Hematopoietic multipotent progenitor cell (in vitro differentiated cells): ENCODE data around the gene MNDA. TPM values are rescaled to one million over a fixed set of nuclear protein-coding genes. Genes with fewer than 3 reads are reported as not detected.
"Not testable (repeated sequence)": the region's sequence is repeated elsewhere in the genome, so short reads cannot be mapped to it uniquely, and the experiment has no call there.

Experiments used
- DNase-seq, 3 donors: peaks; one replicate each; pipeline ENCODE4 v3.0.0-alpha.2; 2011 to 2015; ENCODE audit warnings: low read depth in 2 of 3, low spot score in 2 of 3
- small RNA-seq: library from RNA; depleted of rRNA; stranded (forward); fragments of <200 nt; gene quantifications from one replicate; pipeline ENCODE3, GENCODE V24; 2012
- total RNA-seq: library from RNA; depleted of rRNA; stranded (reverse); fragments of >200 nt; gene quantifications from one replicate; pipeline ENCODE4 v1.2.3, GENCODE V29; 2012

Gene MNDA
- total RNA-seq, 1 donor, result 1.1 TPM

- DNase-seq, result no peak
These were observed 4.9 kb downstream of the MNDA start for GRCh38 chr1:158836038-158836437.

- DNase-seq, result no peak
These were observed 7.5 kb downstream of the MNDA start for GRCh38 chr1:158838660-158839059.

- no peak for DNase-seq
These were observed 8.4 kb downstream of the MNDA start for GRCh38 chr1:158839566-158839965.

- DNase-seq, result no peak
These were observed 9.1 kb downstream of the MNDA start for GRCh38 chr1:158840236-158840635.

GRCh38 chr1:158864595-158864994 lies 33.4 kb downstream of the MNDA start:
- no peak for DNase-seq

- not testable (repeated sequence) for DNase-seq
These were observed 39.3 kb downstream of the MNDA start for GRCh38 chr1:158870438-158870837.

GRCh38 chr1:158873141-158873540 lies 42.0 kb downstream of the MNDA start:
- DNase-seq, result no peak

- no peak for DNase-seq
These were observed 62.5 kb downstream of the MNDA start for GRCh38 chr1:158893654-158894053.

GRCh38 chr1:158898722-158899121 lies 67.6 kb downstream of the MNDA start:
- no peak for DNase-seq

Small RNA genes within 50 kb of the gene (small RNA-seq; reads per million reads assigned to genes)
- not detected for gene OR2AQ1P

Other genes starting within 250 kb of the MNDA start
- gene OR10Z1, start 226.1 kb upstream of the MNDA start, total RNA-seq, result under 0.01 TPM
- gene SPTA1, start 144.6 kb upstream of the MNDA start, total RNA-seq, result 10.2 TPM
- not detected for gene OR6K2, start 130.7 kb upstream of the MNDA start, total RNA-seq
- not detected for gene OR6K3, start 110.6 kb upstream of the MNDA start, total RNA-seq
- not detected for gene OR6K6, start 76.6 kb upstream of the MNDA start, total RNA-seq
- not detected for gene OR6N1, start 59.2 kb upstream of the MNDA start, total RNA-seq
- not detected for gene OR6N2, start 50.1 kb upstream of the MNDA start, total RNA-seq
- under 0.01 TPM for gene PYHIN1, start 100.2 kb downstream of the MNDA start, total RNA-seq
- 24.5 TPM for gene IFI16, start 178.6 kb downstream of the MNDA start, total RNA-seq
- under 0.01 TPM for gene AIM2, start 245.4 kb downstream of the MNDA start, total RNA-seq